Neuronal stem cell (in vitro differentiated cells): ENCODE data around the gene UCKL1.

ENCODE experiments used
- DNase-seq: peaks from one replicate; pipeline ENCODE4 v3.0.0-alpha.2; 2013; ENCODE audit warnings: low spot score
- H2AFZ ChIP-seq: one replicate; pipeline ENCODE4 v1.6.1; 2013; ENCODE audit warnings: mild to moderate bottlenecking, low read length, inconsistent platforms
- H2AK5ac ChIP-seq: 2 replicates; pipeline ENCODE4 v1.6.1; 2013; ENCODE audit warnings: low read depth, mild to moderate bottlenecking, inconsistent platforms, low read length, moderate library complexity, mixed read lengths
- H2BK120ac ChIP-seq: 2 replicates; pipeline ENCODE4 v1.6.1; 2013; ENCODE audit warnings: low read depth, mild to moderate bottlenecking, inconsistent platforms, low read length, moderate library complexity, mixed read lengths
- H2BK12ac ChIP-seq: one replicate; pipeline ENCODE4 v1.6.1; 2013; ENCODE audit warnings: low read length, inconsistent platforms
- H2BK15ac ChIP-seq: 2 replicates; pipeline ENCODE4 v1.6.1; 2013; ENCODE audit warnings: mild to moderate bottlenecking, low read length, inconsistent platforms, mixed read lengths
- H2BK5ac ChIP-seq: one replicate; pipeline ENCODE4 v1.6.1; 2013; ENCODE audit warnings: inconsistent platforms, mild to moderate bottlenecking, low read length, moderate library complexity
- H3K14ac ChIP-seq: one replicate; pipeline ENCODE4 v1.6.1; 2013; ENCODE audit warnings: low read length, inconsistent platforms
- H3K18ac ChIP-seq: 2 replicates; pipeline ENCODE4 v1.6.1; 2013; ENCODE audit warnings: low read length, inconsistent platforms
- H3K23ac ChIP-seq: 2 replicates; pipeline ENCODE4 v1.6.1; 2013; ENCODE audit warnings: low read depth, mild to moderate bottlenecking, mixed read lengths, low read length, inconsistent platforms; ENCODE audit not compliant: poor library complexity
- H3K27ac ChIP-seq: replicated peaks from 3 replicates; pipeline ENCODE4 v1.5.1; 2013; ENCODE audit warnings: low read length, inconsistent platforms
- H3K27me3 ChIP-seq, 3 experiments: 2 replicates each; pipeline ENCODE4 v1.6.1; 2013; ENCODE audit warnings: low read length in 3 of 3, mild to moderate bottlenecking in 2 of 3, inconsistent platforms in 1 of 3, low read depth in 1 of 3, mixed read lengths in 1 of 3, moderate library complexity in 1 of 3; ENCODE audit not compliant: control insufficient read depth in 3 of 3, insufficient read depth in 3 of 3
- H3K36me3 ChIP-seq, 2 donors: replicated peaks in 1 of 2; 2 replicates each; pipeline ENCODE4 v1.6.1; 2013; ENCODE audit warnings: low read length in 2 of 2; ENCODE audit not compliant: control insufficient read depth in 2 of 2, insufficient read depth in 2 of 2
- H3K4ac ChIP-seq: 2 replicates; pipeline ENCODE4 v1.6.1; 2013; ENCODE audit warnings: inconsistent platforms, mild to moderate bottlenecking, low read length, moderate library complexity
- H3K4me1 ChIP-seq, 2 donors: 1 replicate in 1 of 2; 2 replicates in 1 of 2; pipeline ENCODE4 v1.6.1; 2013; ENCODE audit warnings: low read length in 2 of 2, low read depth in 1 of 2; ENCODE audit not compliant: control insufficient read depth in 2 of 2, insufficient read depth in 1 of 2
- H3K4me2 ChIP-seq: one replicate; pipeline ENCODE4 v1.6.1; 2013; ENCODE audit warnings: mild to moderate bottlenecking, low read length, inconsistent platforms; ENCODE audit not compliant: insufficient read depth, poor library complexity, severe bottlenecking
- H3K4me3 ChIP-seq, 2 donors: 2 replicates each; pipeline ENCODE4 v1.5.1; 2013; ENCODE audit warnings: low read length in 2 of 2, mild to moderate bottlenecking in 2 of 2, inconsistent platforms in 1 of 2, moderate library complexity in 1 of 2
- H3K79me1 ChIP-seq: one replicate; pipeline ENCODE4 v1.6.1; 2013; ENCODE audit warnings: low read depth, mild to moderate bottlenecking, inconsistent platforms, low read length, moderate library complexity
- H3K9ac ChIP-seq: one replicate; pipeline ENCODE4 v1.6.1; 2013; ENCODE audit warnings: mild to moderate bottlenecking, low read depth, low read length, inconsistent platforms; ENCODE audit not compliant: poor library complexity
- H3K9me3 ChIP-seq, 2 donors: replicated peaks in 1 of 2; 2 replicates each; pipeline versions ENCODE3 to v1.6.1; 2013; ENCODE audit warnings: low read length in 2 of 2, mild to moderate bottlenecking in 2 of 2, inconsistent platforms in 1 of 2, low read depth in 1 of 2, mixed read lengths in 1 of 2, moderate library complexity in 1 of 2; ENCODE audit not compliant: control insufficient read depth in 2 of 2, insufficient read depth in 1 of 2
- H4K8ac ChIP-seq: one replicate; pipeline ENCODE4 v1.6.1; 2013; ENCODE audit warnings: low read depth, mild to moderate bottlenecking, inconsistent platforms, low read length, moderate library complexity
- H4K91ac ChIP-seq: one replicate; pipeline ENCODE4 v1.6.1; 2013; ENCODE audit warnings: low read length, low read depth, mild to moderate bottlenecking, inconsistent platforms; ENCODE audit not compliant: poor library complexity
- WGBS, 2 donors: extraction: QIAGEN DNeasy Blood & Tissue Kit; methylation state at CpG; one replicate each; pipeline ENCODE4 v1.1.7; 2013; ENCODE audit warnings: missing lambda C conversion rate in 2 of 2, mixed read lengths in 1 of 2; ENCODE audit not compliant: insufficient read length in 2 of 2, insufficient replicate concordance in 1 of 2; ENCODE audit errors: extremely low coverage in 2 of 2; 5-methylcytosine and 5-hydroxymethylcytosine counted together

The UCKL1 gene

GRCh38 chr20:63940472-63941266 lies 15.5 kb downstream of the UCKL1 start:
- DNase-seq, result no peak
- peak overlapping the region; percentile 23 for H4K8ac ChIP-seq
- no peak overlapping the region for H2BK12ac ChIP-seq
- H3K4me1 ChIP-seq, result peaks cover 0 to 5% of the 10 kb centered on the region in 2 donors
- H3K18ac ChIP-seq, result no peak overlapping the region
- H3K9me3 ChIP-seq, result peaks cover 0 to 2% of the 10 kb centered on the region in 2 donors
- H3K9ac ChIP-seq, result peak overlapping the region; percentile 71
- peak overlapping the region; percentile 89 for H3K23ac ChIP-seq
- H2AFZ ChIP-seq, result no peak overlapping the region
- peaks cover 23% of the 10 kb centered on the region for H3K79me1 ChIP-seq
- H3K4me3 ChIP-seq, result no peak overlapping the region
- no peak overlapping the region for H3K4ac ChIP-seq
- peak overlapping the region; percentile 84 for H2AK5ac ChIP-seq
- H2BK120ac ChIP-seq, result no peak overlapping the region
- H3K14ac ChIP-seq, result peak overlapping the region; percentile 8
- no peak overlapping the region for H2BK15ac ChIP-seq
- no CpG with 5 or more reads among the region's 58 CpGs for WGBS, 2 donors
- no peak overlapping the region for H3K27ac ChIP-seq
- H2BK5ac ChIP-seq, result peak overlapping the region; percentile 66
- H4K91ac ChIP-seq, result no peak overlapping the region
- no peak overlapping the region for H3K4me2 ChIP-seq
- H3K27me3 ChIP-seq, result no peaks in the 10 kb centered on the region
- peaks cover 43 to 89% of the 10 kb centered on the region in 2 donors for H3K36me3 ChIP-seq

GRCh38 chr20:63940071-63940471 lies 16.1 kb downstream of the UCKL1 start:
- Histone ChIP-seq H2BK5ac (no peak overlapping the region), H3K4me1 (peaks cover 0 to 5% of the 10 kb centered on the region in 2 donors), H2AFZ (no peak overlapping the region), H4K91ac (no peak overlapping the region), H3K27ac (no peak overlapping the region), H3K4ac (no peak overlapping the region), H3K27me3 (no peaks in the 10 kb centered on the region), H3K18ac (peak overlapping the region; percentile 11), H3K23ac (peak overlapping the region; percentile 85), H2BK12ac (no peak overlapping the region), H3K9me3 (peaks cover 0 to 2% of the 10 kb centered on the region in 2 donors), H2BK120ac (no peak overlapping the region), H2BK15ac (no peak overlapping the region), H3K9ac (no peak overlapping the region), H3K4me2 (no peak overlapping the region), H3K36me3 (peaks cover 38 to 89% of the 10 kb centered on the region in 2 donors), H2AK5ac (peak overlapping the region; percentile 84), H3K14ac (peak overlapping the region; percentile 8), H4K8ac (no peak overlapping the region), H3K79me1 (peaks cover 19% of the 10 kb centered on the region), H3K4me3 (peak overlapping the region in 1 of 2 donors; percentile 14)
- WGBS, 2 donors, result no CpG with 5 or more reads among the region's 23 CpGs
- no peak for DNase-seq

GRCh38 chr20:63939061-63939935 lies 16.9 kb downstream of the UCKL1 start:
- no peaks in the 10 kb centered on the region for H3K27me3 ChIP-seq
- H2BK5ac ChIP-seq, result no peak overlapping the region
- no peak overlapping the region for H2BK120ac ChIP-seq
- peaks cover 0 to 5% of the 10 kb centered on the region in 2 donors for H3K4me1 ChIP-seq
- no peak overlapping the region for H3K27ac ChIP-seq
- no peak overlapping the region for H3K4me3 ChIP-seq
- no peak overlapping the region for H3K14ac ChIP-seq
- H4K91ac ChIP-seq, result no peak overlapping the region
- H3K79me1 ChIP-seq, result peaks cover 15% of the 10 kb centered on the region
- no peak overlapping the region for H3K9ac ChIP-seq
- H3K18ac ChIP-seq, result peak overlapping the region; percentile 7
- H3K4ac ChIP-seq, result no peak overlapping the region
- no peak overlapping the region for H2AK5ac ChIP-seq
- H3K36me3 ChIP-seq, result peaks cover 37 to 88% of the 10 kb centered on the region in 2 donors
- peaks cover 0 to 2% of the 10 kb centered on the region in 2 donors for H3K9me3 ChIP-seq
- DNase-seq, result no peak
- no peak overlapping the region for H4K8ac ChIP-seq
- no peak overlapping the region for H3K4me2 ChIP-seq
- no peak overlapping the region for H2AFZ ChIP-seq
- H2BK12ac ChIP-seq, result no peak overlapping the region
- H3K23ac ChIP-seq, result no peak overlapping the region
- WGBS, 2 donors, result no CpG with 5 or more reads among the region's 33 CpGs
- no peak overlapping the region for H2BK15ac ChIP-seq

GRCh38 chr20:63937596-63937995 lies 18.6 kb downstream of the UCKL1 start:
- H2BK12ac ChIP-seq, result no peak overlapping the region
- peaks cover 0 to 5% of the 10 kb centered on the region in 2 donors for H3K4me1 ChIP-seq
- no peak overlapping the region for H2BK5ac ChIP-seq
- peaks cover 10% of the 10 kb centered on the region for H3K79me1 ChIP-seq
- H3K18ac ChIP-seq, result no peak overlapping the region
- no peak overlapping the region for H3K23ac ChIP-seq
- no peak overlapping the region for H2BK15ac ChIP-seq
- no peak overlapping the region for H2AK5ac ChIP-seq
- DNase-seq, result no peak
- H3K4me2 ChIP-seq, result no peak overlapping the region
- H2BK120ac ChIP-seq, result no peak overlapping the region
- peaks cover 30 to 88% of the 10 kb centered on the region in 2 donors for H3K36me3 ChIP-seq
- H3K27ac ChIP-seq, result no peak overlapping the region
- no peak overlapping the region for H3K14ac ChIP-seq
- H2AFZ ChIP-seq, result no peak overlapping the region
- no peak overlapping the region for H4K8ac ChIP-seq
- H3K9ac ChIP-seq, result no peak overlapping the region
- WGBS, 2 donors, result no CpG with 5 or more reads among the region's 14 CpGs
- H3K4ac ChIP-seq, result no peak overlapping the region
- H3K4me3 ChIP-seq, result no peak overlapping the region
- H4K91ac ChIP-seq, result no peak overlapping the region
- H3K9me3 ChIP-seq, result peaks cover 0 to 2% of the 10 kb centered on the region in 2 donors
- H3K27me3 ChIP-seq, result no peaks in the 10 kb centered on the region
